HG03439 (cell line): ENCODE measurements around the gene HLCS.
"Not testable (repeated sequence)": the region's sequence is repeated elsewhere in the genome, so short reads cannot be mapped to it uniquely, and the experiment has no call there.

ENCODE experiments used
- ATAC-seq: cut with Tn5 transposase; IDR thresholded peaks from one replicate; pipeline ENCODE4 v1.9.1; 2021; ENCODE audit warnings: mild to moderate bottlenecking, moderate library complexity; ENCODE audit not compliant: unreplicated experiment

HLCS gene

GRCh38 chr21:36959020-36959835 lies 7.2 kb downstream of the HLCS start:
- no peak for ATAC-seq

- ATAC-seq = no peak
These were observed 10.7 kb downstream of the HLCS start for GRCh38 chr21:36955783-36956182.

- ATAC-seq = not testable (repeated sequence)
These were observed 14.1 kb downstream of the HLCS start for GRCh38 chr21:36952331-36952730.

GRCh38 chr21:36949171-36950141 lies 17.0 kb downstream of the HLCS start:
- no peak for ATAC-seq

- no peak for ATAC-seq
These were observed 17.8 kb downstream of the HLCS start for GRCh38 chr21:36948686-36949085.

GRCh38 chr21:36946949-36947356 lies 19.5 kb downstream of the HLCS start:
- ATAC-seq = no peak

GRCh38 chr21:36945496-36946138 lies 20.9 kb downstream of the HLCS start:
- ATAC-seq = no peak

GRCh38 chr21:36936361-36937135 lies 29.9 kb downstream of the HLCS start:
- ATAC-seq = no peak

GRCh38 chr21:36934864-36935420 lies 31.5 kb downstream of the HLCS start:
- ATAC-seq = no peak

- ATAC-seq = no peak
These were observed 34.2 kb downstream of the HLCS start for GRCh38 chr21:36932161-36932816.

GRCh38 chr21:36929622-36930021 lies 36.8 kb downstream of the HLCS start:
- no peak for ATAC-seq

- no peak for ATAC-seq
These were observed 37.5 kb downstream of the HLCS start for GRCh38 chr21:36928960-36929359.

- no peak for ATAC-seq
These were observed 38.8 kb downstream of the HLCS start for GRCh38 chr21:36927719-36928117.

GRCh38 chr21:36926989-36927718 lies 39.3 kb downstream of the HLCS start:
- ATAC-seq = no peak

- no peak for ATAC-seq
These were observed 43.2 kb downstream of the HLCS start for GRCh38 chr21:36923270-36923669.

- ATAC-seq = no peak
These were observed 43.6 kb downstream of the HLCS start for GRCh38 chr21:36922861-36923260.

GRCh38 chr21:36918291-36918690 lies 48.2 kb downstream of the HLCS start:
- no peak for ATAC-seq

- no peak for ATAC-seq
These were observed 48.9 kb downstream of the HLCS start for GRCh38 chr21:36917471-36918158.
